Sigmoid colon (tissue), 7 donors: ENCODE results near the gene SHF. TPM values are rescaled to one million over a fixed set of nuclear protein-coding genes. Genes with fewer than 3 reads are reported as not detected.

ENCODE experiments used
- DNase-seq: peaks from one replicate; pipeline ENCODE4 v3.0.0-alpha.2; 2019
- H3K27ac ChIP-seq, 4 donors: fragments of 200-600 bp; sonication (generic); one replicate each; pipeline ENCODE4 v1.5.1; 2016 to 2019; ENCODE audit warnings: mild to moderate bottlenecking in 1 of 4
- H3K27me3 ChIP-seq, 3 donors: fragments of 200-600 bp; sonication (generic); one replicate each; pipeline ENCODE4 v1.5.1; 2019; ENCODE audit warnings: mild to moderate bottlenecking in 1 of 3
- H3K36me3 ChIP-seq, 4 donors: fragments of 200-600 bp; sonication (generic); one replicate each; pipeline ENCODE4 v1.5.1; 2016 to 2019
- H3K4me1 ChIP-seq, 4 donors: fragments of 200-600 bp; sonication (generic); one replicate each; pipeline ENCODE4 v1.5.1; 2017 to 2019
- H3K4me3 ChIP-seq, 4 donors: fragments of 200-600 bp; sonication (generic); one replicate each; pipeline ENCODE4 v1.5.1; 2017 to 2019; ENCODE audit warnings: mild to moderate bottlenecking in 2 of 4, moderate library complexity in 1 of 4
- H3K9me3 ChIP-seq, 4 donors: fragments of 200-600 bp in 3 of 4; sonication (generic) in 3 of 4; one replicate each; pipeline versions ENCODE4 v1.5.1 to v1.6.1; 2013 to 2019
- EP300 ChIP-seq, 4 donors: sonication (generic); formaldehyde crosslinking; IDR thresholded peaks; one replicate each; pipeline ENCODE4 v1.6.1; 2017; ENCODE audit warnings: antibody characterized with exemption in 4 of 4
- POLR2A ChIP-seq, 2 donors: fragments of 450-650 bp; IDR thresholded peaks; one replicate each; pipeline ENCODE4 v1.6.1; 2016; ENCODE audit warnings: antibody characterized with exemption in 2 of 2, mild to moderate bottlenecking in 2 of 2, moderate library complexity in 2 of 2
- POLR2AphosphoS5 ChIP-seq, 4 donors: sonication (generic); formaldehyde crosslinking; IDR thresholded peaks; one replicate each; pipeline ENCODE4 v1.6.1; 2017; ENCODE audit warnings: antibody characterized with exemption in 4 of 4
- WGBS, 2 donors: extraction: QIAGEN DNeasy Blood & Tissue Kit; methylation state at CpG; one replicate each; pipeline ENCODE4 v1.1.7; 2013; 5-methylcytosine and 5-hydroxymethylcytosine counted together
- intact Hi-C: fragments of 100-400 bp; cut with DNase I; formaldehyde crosslinking; loops from one replicate; pipeline ENCODE4 v1.15.1; 2023
- polyA plus RNA-seq, 3 donors: library from polyadenylated mRNA; stranded (reverse); fragments of 200-250 nt; gene quantifications; one replicate each; pipeline ENCODE4 v1.2.3, GENCODE V29; 2013
- total RNA-seq, 4 donors: library from RNA; depleted of rRNA; stranded (reverse); fragments of >200 nt; gene quantifications; one replicate each; pipeline ENCODE4 v1.1.0, GENCODE V29; 2016
- TF ChIP-seq, protein P1 (sequence below), 4 experiments: fragments of 450-650 bp in 3 of 4; fragments of 200-600 bp in 1 of 4; IDR thresholded peaks; one replicate each; pipeline ENCODE4 v1.5.1; 2016 to 2019; ENCODE audit warnings: antibody characterized with exemption in 4 of 4, mild to moderate bottlenecking in 3 of 4, moderate library complexity in 2 of 4
- donor health status: healthy with polysubstance abuse.
- donor health status: Bipolar disorder and iron deficiency.
- donor health status: healthy.

Gene SHF
- total and polyA plus RNA-seq, 7 donors, result 3.5 to 28.5 (median 13.2) TPM

DNA sequence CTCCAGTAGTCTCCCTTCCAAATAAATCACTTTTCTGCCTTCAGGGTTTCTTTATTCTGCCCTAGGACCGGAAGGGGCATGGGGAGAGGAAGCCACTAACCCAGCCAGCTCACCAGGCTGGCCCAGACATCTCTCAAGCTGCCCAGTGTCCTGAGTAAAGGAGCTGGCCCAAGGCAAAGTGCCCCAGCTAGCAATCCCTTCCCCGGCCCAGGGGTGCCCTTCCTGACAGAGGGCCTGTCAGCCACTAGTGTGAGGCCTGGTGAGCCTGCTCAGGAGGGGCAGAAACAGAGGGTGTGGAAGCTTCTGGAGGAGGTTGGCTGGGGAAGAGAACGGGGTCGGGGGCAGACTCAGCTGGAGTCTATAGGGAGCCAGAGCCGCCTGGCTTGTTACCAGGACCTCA, 22.2 kb downstream of the SHF start:
- Histone ChIP-seq H3K27me3 (no peaks in the 10 kb centered on the region), H3K4me3 (no peak overlapping the region), H3K4me1 (peaks cover 0 to 33% (median 21%) of the 10 kb centered on the region in 4 donors), H3K27ac (peak overlapping the region; percentile 90 to 99 (median 96)), H3K9me3 (no peaks in the 10 kb centered on the region), H3K36me3 (no peaks in the 10 kb centered on the region)
- no peak for DNase-seq
- TF ChIP-seq, protein P1, sequence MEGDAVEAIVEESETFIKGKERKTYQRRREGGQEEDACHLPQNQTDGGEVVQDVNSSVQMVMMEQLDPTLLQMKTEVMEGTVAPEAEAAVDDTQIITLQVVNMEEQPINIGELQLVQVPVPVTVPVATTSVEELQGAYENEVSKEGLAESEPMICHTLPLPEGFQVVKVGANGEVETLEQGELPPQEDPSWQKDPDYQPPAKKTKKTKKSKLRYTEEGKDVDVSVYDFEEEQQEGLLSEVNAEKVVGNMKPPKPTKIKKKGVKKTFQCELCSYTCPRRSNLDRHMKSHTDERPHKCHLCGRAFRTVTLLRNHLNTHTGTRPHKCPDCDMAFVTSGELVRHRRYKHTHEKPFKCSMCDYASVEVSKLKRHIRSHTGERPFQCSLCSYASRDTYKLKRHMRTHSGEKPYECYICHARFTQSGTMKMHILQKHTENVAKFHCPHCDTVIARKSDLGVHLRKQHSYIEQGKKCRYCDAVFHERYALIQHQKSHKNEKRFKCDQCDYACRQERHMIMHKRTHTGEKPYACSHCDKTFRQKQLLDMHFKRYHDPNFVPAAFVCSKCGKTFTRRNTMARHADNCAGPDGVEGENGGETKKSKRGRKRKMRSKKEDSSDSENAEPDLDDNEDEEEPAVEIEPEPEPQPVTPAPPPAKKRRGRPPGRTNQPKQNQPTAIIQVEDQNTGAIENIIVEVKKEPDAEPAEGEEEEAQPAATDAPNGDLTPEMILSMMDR (IDR thresholded peaks at IDR 0.05), result no peak
- no peak for TF ChIP-seq POLR2A (IDR thresholded peaks at IDR 0.05)
- TF ChIP-seq POLR2AphosphoS5 (IDR thresholded peaks at IDR 0.05), result no peak
- no peak for TF ChIP-seq EP300 (IDR thresholded peaks at IDR 0.05)
- WGBS, 2 donors, result 73 to 87% methylated on average over 5 of the region's 5 CpGs
- intact Hi-C loops, result loop anchor here (5.0 kb wide), 1 partner anchor 292 kb away; no protein-coding TSS in a partner anchor

DNA sequence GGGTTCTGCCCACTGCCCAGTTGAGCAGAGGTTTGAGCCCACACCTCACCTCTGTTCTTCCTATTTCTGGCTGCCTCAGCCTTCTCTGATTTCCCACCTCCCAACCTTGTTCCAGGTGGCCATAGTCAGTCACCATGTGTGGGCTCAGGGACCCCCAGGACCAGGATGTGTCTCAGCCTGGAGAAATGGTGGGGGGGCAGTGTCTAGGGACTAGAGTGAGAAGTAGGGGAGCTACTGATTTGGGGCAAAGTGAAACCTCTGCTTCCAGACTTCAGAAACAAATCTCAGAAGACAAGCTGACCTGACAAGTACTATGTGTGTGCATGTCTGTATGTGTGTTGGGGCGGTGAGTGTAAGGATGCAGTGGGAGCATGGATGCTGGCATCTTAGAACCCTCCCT, 22.9 kb downstream of the SHF start:
- TF ChIP-seq, protein P1 (IDR thresholded peaks at IDR 0.05), result no peak
- TF ChIP-seq EP300 (IDR thresholded peaks at IDR 0.05) (no peak), POLR2AphosphoS5 (IDR thresholded peaks at IDR 0.05) (no peak), POLR2A (IDR thresholded peaks at IDR 0.05) (no peak)
- no peaks in the 10 kb centered on the region for H3K9me3 ChIP-seq
- intact Hi-C loops, result loop anchor here (5.0 kb wide), 1 partner anchor 292 kb away; no protein-coding TSS in a partner anchor
- H3K27ac ChIP-seq, result peak overlapping the region in 2 of 4 donors; percentile 90 to 99
- H3K36me3 ChIP-seq, result no peaks in the 10 kb centered on the region
- WGBS, 2 donors, result 86 to 100% methylated on average over 1 of the region's 1 CpG
- H3K27me3 ChIP-seq, result no peaks in the 10 kb centered on the region
- peaks cover 0 to 33% (median 21%) of the 10 kb centered on the region in 4 donors for H3K4me1 ChIP-seq
- no peak for DNase-seq
- H3K4me3 ChIP-seq, result no peak overlapping the region

DNA sequence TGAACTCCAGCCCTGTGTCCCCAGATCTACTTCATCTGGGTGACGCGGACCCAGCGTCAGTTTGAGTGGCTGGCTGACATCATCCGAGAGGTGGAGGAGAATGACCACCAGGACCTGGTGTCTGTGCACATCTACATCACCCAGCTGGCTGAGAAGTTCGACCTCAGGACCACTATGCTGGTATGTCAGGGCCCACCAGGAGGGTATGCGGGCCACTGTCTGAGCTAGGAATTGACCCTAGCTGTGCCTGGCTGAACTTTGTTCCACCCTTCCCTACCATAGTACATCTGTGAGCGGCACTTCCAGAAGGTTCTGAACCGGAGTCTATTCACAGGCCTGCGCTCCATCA, 24.3 kb downstream of the SHF start:
- H3K4me3 ChIP-seq, result no peak overlapping the region
- H3K36me3 ChIP-seq, result no peaks in the 10 kb centered on the region
- H3K4me1 ChIP-seq, result peaks cover 0 to 31% (median 21%) of the 10 kb centered on the region in 4 donors
- intact Hi-C loops, result loop anchor here (2.0 kb wide), 1 partner anchor 237 kb away; no protein-coding TSS in a partner anchor
- H3K27me3 ChIP-seq, result no peaks in the 10 kb centered on the region
- peak overlapping the region in 1 of 4 donors; percentile 2 for H3K27ac ChIP-seq
- 86 to 88% methylated on average over 9 of the region's 9 CpGs for WGBS, 2 donors
- no peak for DNase-seq
- H3K9me3 ChIP-seq, result no peaks in the 10 kb centered on the region
- TF ChIP-seq POLR2AphosphoS5 (IDR thresholded peaks at IDR 0.05), result no peak
- TF ChIP-seq POLR2A (IDR thresholded peaks at IDR 0.05), result no peak
- TF ChIP-seq, protein P1 (IDR thresholded peaks at IDR 0.05), result no peak
- TF ChIP-seq EP300 (IDR thresholded peaks at IDR 0.05), result no peak

DNA sequence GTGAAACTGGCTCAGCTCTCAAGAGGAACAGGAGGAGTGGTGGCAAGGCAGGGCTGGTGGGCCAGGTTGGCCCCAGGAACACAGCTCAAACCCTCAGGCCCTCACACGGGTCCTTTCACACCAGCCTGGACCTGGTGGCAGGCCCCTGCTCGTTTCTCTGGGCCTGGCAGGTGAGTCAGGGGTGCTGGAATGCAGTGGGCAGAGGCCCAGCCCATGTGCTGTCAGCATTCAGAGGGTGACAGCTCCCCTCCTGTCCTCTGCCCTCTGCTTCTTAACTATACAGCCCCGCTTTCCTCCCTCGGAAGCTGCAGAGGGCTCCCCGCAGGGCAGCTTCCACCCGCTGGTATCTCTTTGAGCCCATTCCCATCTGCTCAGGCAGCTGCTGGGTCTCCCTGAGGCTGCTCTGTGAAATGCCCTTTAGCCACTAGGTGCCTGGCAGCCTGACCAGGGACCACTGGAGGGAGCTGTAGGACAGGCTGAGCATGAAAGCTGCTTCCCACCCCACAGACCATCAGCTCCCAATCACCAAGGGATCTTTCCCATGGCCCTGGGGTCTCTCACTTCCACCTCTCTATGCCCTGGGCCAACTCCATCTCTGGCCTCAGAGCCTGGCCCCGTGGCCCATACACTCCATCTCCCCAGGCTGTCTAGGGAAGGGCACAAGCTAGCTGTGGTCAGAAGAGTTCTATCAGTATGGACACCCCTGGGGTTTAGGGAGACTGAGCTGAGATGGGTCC, 24.8 kb downstream of the SHF start:
- TF ChIP-seq, protein P1 (IDR thresholded peaks at IDR 0.05), result peak; percentile 82 to 88 (median 86)
- TF ChIP-seq POLR2AphosphoS5 (IDR thresholded peaks at IDR 0.05), result no peak
- no peak for TF ChIP-seq EP300 (IDR thresholded peaks at IDR 0.05)
- no peak for TF ChIP-seq POLR2A (IDR thresholded peaks at IDR 0.05)
- no peaks in the 10 kb centered on the region for H3K27me3 ChIP-seq
- WGBS, 2 donors, result 8 to 18% methylated on average over 7 of the region's 7 CpGs
- peak; percentile 89 for DNase-seq
- peak overlapping the region in 1 of 4 donors; percentile 2 for H3K27ac ChIP-seq
- no peaks in the 10 kb centered on the region for H3K36me3 ChIP-seq
- no peaks in the 10 kb centered on the region for H3K9me3 ChIP-seq
- intact Hi-C loops, result loop anchor here (2.0 kb wide), 1 partner anchor 238 kb away; no protein-coding TSS in a partner anchor
- peaks cover 0 to 26% (median 21%) of the 10 kb centered on the region in 4 donors for H3K4me1 ChIP-seq
- H3K4me3 ChIP-seq, result no peak overlapping the region
